SK-N-SH (cell line): ENCODE measurements around the gene IMPDH1. TPM values are rescaled to one million over a fixed set of nuclear protein-coding genes. Genes with fewer than 3 reads are reported as not detected.

ENCODE experiments used
- CTCF ChIA-PET: fragments of 300-600, 350-600 bp; formaldehyde crosslinking; extraction: SDS; loops from one replicate; lab custom pipeline; 2021; lab: Yijun Ruan, JAX
- POLR2A ChIA-PET: fragments of 350-600 bp; sonication (Branson Sonifier 250); formaldehyde crosslinking; extraction: SDS; loops from one replicate; lab custom pipeline; 2020; ENCODE audit warnings: antibody characterized with exemption, inconsistent platforms; lab: Yijun Ruan, JAX
- DNase-seq: peaks from one replicate; pipeline ENCODE4 v3.0.0; 2012
- H2AFZ ChIP-seq: fragments of 200-600 bp; sonication (generic); 2 replicates; pipeline ENCODE4 v1.8.1; 2016; ENCODE audit warnings: antibody characterized with exemption, mild to moderate bottlenecking, low read depth
- H3F3A ChIP-seq: fragments of 200-600 bp; sonication (generic); replicated peaks from 2 replicates; pipeline ENCODE3; 2016; ENCODE audit warnings: antibody characterized with exemption, mild to moderate bottlenecking; ENCODE audit not compliant: insufficient read depth
- H3K27ac ChIP-seq, 2 experiments: fragments of 200-500 bp in 1 of 2; fragments of 200-600 bp in 1 of 2; sonication (Bioruptor generic) in 1 of 2; sonication (generic), shearing (Covaris generic) in 1 of 2; 2 replicates each; pipeline versions ENCODE4 v1.5.1 to v1.6.1; 2014 to 2016; ENCODE audit warnings: low read depth in 2 of 2, inconsistent platforms in 1 of 2, low read length in 1 of 2, mild to moderate bottlenecking in 1 of 2, mixed read lengths in 1 of 2
- H3K27me3 ChIP-seq: fragments of 200-600 bp; sonication (generic), shearing (Covaris generic); 2 replicates; pipeline ENCODE4 v1.6.1; 2016; ENCODE audit warnings: mixed run types; ENCODE audit not compliant: insufficient read depth
- H3K36me3 ChIP-seq, 2 experiments: fragments of 200-500 bp in 1 of 2; fragments of 200-600 bp in 1 of 2; sonication (Bioruptor generic) in 1 of 2; sonication (generic) in 1 of 2; replicated peaks in 1 of 2; 2 replicates each; pipeline versions ENCODE3 to v1.5.1; 2014 to 2016; ENCODE audit warnings: low read length in 1 of 2, mild to moderate bottlenecking in 1 of 2; ENCODE audit not compliant: insufficient read depth in 2 of 2, control insufficient read depth in 1 of 2
- H3K4me1 ChIP-seq, 2 experiments: fragments of 200-500 bp in 1 of 2; fragments of 200-600 bp in 1 of 2; sonication (Bioruptor generic) in 1 of 2; sonication (generic), shearing (Covaris generic) in 1 of 2; 2 replicates each; pipeline versions ENCODE4 v1.5.1 to v1.6.1; 2014 to 2016; ENCODE audit warnings: low read depth in 1 of 2, low read length in 1 of 2, mixed run types in 1 of 2; ENCODE audit not compliant: insufficient read depth in 2 of 2, control insufficient read depth in 1 of 2
- H3K4me2 ChIP-seq: fragments of 200-600 bp; sonication (generic), shearing (Covaris generic); 2 replicates; pipeline ENCODE4 v1.6.1; 2017; ENCODE audit warnings: mixed run types
- H3K4me3 ChIP-seq, 2 experiments: fragments of 200-500 bp in 1 of 2; fragments of 200-600 bp in 1 of 2; sonication (Bioruptor generic) in 1 of 2; sonication (generic), shearing (Covaris generic) in 1 of 2; 2 replicates each; pipeline versions ENCODE4 v1.5.1 to v1.8.1; 2014 to 2016; ENCODE audit warnings: low read depth in 2 of 2, inconsistent platforms in 1 of 2, low read length in 1 of 2, mild to moderate bottlenecking in 1 of 2, mixed read lengths in 1 of 2, moderate library complexity in 1 of 2
- H3K79me2 ChIP-seq: fragments of 200-600 bp; sonication (generic); 2 replicates; pipeline ENCODE4 v1.8.1; 2017; ENCODE audit warnings: mild to moderate bottlenecking; ENCODE audit not compliant: insufficient read depth
- H3K9ac ChIP-seq: fragments of 200-600 bp; sonication (generic); 2 replicates; pipeline ENCODE4 v1.6.1; 2017; ENCODE audit warnings: mixed run types
- H3K9me2 ChIP-seq: fragments of 200-600 bp; sonication (generic); 2 replicates; pipeline ENCODE4 v1.6.1; 2017; ENCODE audit warnings: mixed run types
- H3K9me3 ChIP-seq: fragments of 200-600 bp; sonication (generic); 2 replicates; pipeline ENCODE4 v1.6.1; 2017; ENCODE audit warnings: mixed run types, mild to moderate bottlenecking, moderate library complexity
- H4K20me1 ChIP-seq: fragments of 200-600 bp; sonication (generic); 2 replicates; pipeline ENCODE4 v1.6.1; 2017; ENCODE audit warnings: mild to moderate bottlenecking, mixed run types; ENCODE audit not compliant: insufficient read depth
- CHD2 ChIP-seq: fragments of 150-350 bp; IDR thresholded peaks from 2 replicates; pipeline ENCODE4 v1.6.1; 2018; ENCODE audit warnings: low read length; ENCODE audit not compliant: partially characterized antibody
- EP300 ChIP-seq, 2 experiments: IDR thresholded peaks; 2 replicates each; pipeline versions ENCODE4 v1.4.0 to v1.6.1; 2012; ENCODE audit warnings: borderline replicate concordance in 1 of 2, low read depth in 1 of 2, low read length in 1 of 2
- GABPA ChIP-seq: IDR thresholded peaks from 2 replicates; pipeline ENCODE4 v1.4.0; 2012; ENCODE audit warnings: low read depth, mild to moderate bottlenecking
- MEF2A ChIP-seq: IDR thresholded peaks from 2 replicates; pipeline ENCODE4 v1.4.0; 2012; ENCODE audit warnings: low read depth, borderline replicate concordance
- MXI1 ChIP-seq: IDR thresholded peaks from 2 replicates; pipeline ENCODE4 v1.6.1; 2012; ENCODE audit warnings: mild to moderate bottlenecking, low read depth, low read length, improper control_type of control experiment
- NRF1 ChIP-seq: IDR thresholded peaks from 2 replicates; pipeline ENCODE4 v1.6.1; 2012; ENCODE audit warnings: low read depth, mild to moderate bottlenecking, low read length
- RAD21 ChIP-seq: IDR thresholded peaks from 2 replicates; pipeline ENCODE4 v1.6.1; 2012; ENCODE audit warnings: mild to moderate bottlenecking, low read length
- RCOR1 ChIP-seq: fragments of 150-350 bp; IDR thresholded peaks from 2 replicates; pipeline ENCODE4 v1.6.1; 2017; ENCODE audit warnings: antibody characterized with exemption, low read length
- SIN3A ChIP-seq: IDR thresholded peaks from 2 replicates; pipeline ENCODE4 v1.6.1; 2012; ENCODE audit warnings: low read depth, mild to moderate bottlenecking, low read length, moderate library complexity, borderline replicate concordance
- SMC3 ChIP-seq: IDR thresholded peaks from 2 replicates; pipeline ENCODE4 v1.6.1; 2012; ENCODE audit warnings: low read depth, low read length, improper control_type of control experiment
- TAF1 ChIP-seq: IDR thresholded peaks from 2 replicates; pipeline ENCODE4 v1.6.1; 2012; ENCODE audit warnings: low read depth, mild to moderate bottlenecking, low read length, moderate library complexity, borderline replicate concordance
- TCF12 ChIP-seq: IDR thresholded peaks from 2 replicates; pipeline ENCODE4 v1.4.0; 2012
- TEAD4 ChIP-seq: IDR thresholded peaks from 2 replicates; pipeline ENCODE4 v1.4.0; 2012; ENCODE audit warnings: mild to moderate bottlenecking, borderline replicate concordance; ENCODE audit not compliant: insufficient read depth
- YY1 ChIP-seq: IDR thresholded peaks from 2 replicates; pipeline ENCODE4 v1.4.0; 2012; ENCODE audit warnings: low read depth, mild to moderate bottlenecking
- WGBS: methylation state at CpG from one replicate; pipeline ENCODE4 v1.1.6; 2017; ENCODE audit warnings: low lambda C conversion rate; 5-methylcytosine and 5-hydroxymethylcytosine counted together
- polyA plus RNA-seq, 3 experiments: library from polyadenylated mRNA; depleted of rRNA; stranded (reverse); fragments of >200 nt; gene quantifications; 2 replicates each; pipeline ENCODE4 v1.2.3, GENCODE V29; 2012
- TF ChIP-seq, protein P1 (sequence below): fragments of 150-350 bp; IDR thresholded peaks from 2 replicates; pipeline ENCODE4 v1.6.1; 2017; ENCODE audit warnings: antibody characterized with exemption, low read length, low read depth, borderline replicate concordance
- TF ChIP-seq, protein P2 (sequence below): IDR thresholded peaks from 2 replicates; pipeline ENCODE4 v1.4.0; 2012; ENCODE audit warnings: low read depth, borderline replicate concordance
- TF ChIP-seq, protein P3 (sequence below): IDR thresholded peaks from 2 replicates; pipeline ENCODE4 v1.4.0; 2012; ENCODE audit warnings: low read depth

The IMPDH1 gene
- polyA plus RNA-seq, 1 of the 3 experiments (the other 2 are of a cell fraction): 80.4 TPM

GRCh38 chr7:128405471-128406313 is 4.1 kb downstream of the IMPDH1 start:
- under 1% methylated on average over 40 of the region's 107 CpGs for WGBS
- POLR2A ChIA-PET: interaction anchor here (0.7 to 1.8 kb wide), 4 partner anchors 13 to 61 kb away, joined by 3 to 4 read pairs (median 4); no protein-coding TSS in a partner anchor

GRCh38 chr7:128404886-128405470 is 4.8 kb downstream of the IMPDH1 start:
- Histone ChIP-seq H4K20me1 (peaks cover 14% of the 10 kb centered on the region; the same call in 1 of the 2 replicates), H2AFZ (peak overlapping the region; percentile 46), H3K4me3 (peak overlapping the region; percentile 73 to 87), H3K9me3 (no peaks in the 10 kb centered on the region), H3K9me2 (no peaks in the 10 kb centered on the region), H3K4me2 (peak overlapping the region; percentile 93), H3K4me1 (peaks cover 27 to 31% of the 10 kb centered on the region in 2 experiments; a peak in 2 of 4 replicates), H3K36me3 (peaks cover 16 to 22% of the 10 kb centered on the region in 2 experiments), H3K27me3 (no peaks in the 10 kb centered on the region), H3K9ac (peak overlapping the region; percentile 71), H3F3A (peaks cover 25% of the 10 kb centered on the region), H3K27ac (no peak overlapping the region), H3K79me2 (peaks cover 22% of the 10 kb centered on the region)
- WGBS: 36% methylated on average over 8 of the region's 13 CpGs
- ChIA-PET POLR2A (interaction anchor here (1.3 to 1.8 kb wide), 3 partner anchors 12 to 57 kb away, joined by 3 to 6 read pairs (median 4); no protein-coding TSS in a partner anchor), CTCF (interaction anchor here (1.2 to 50.3 kb wide), 6 partner anchors 10 to 532 kb away, joined by 3 to 1901 read pairs (median 902); partner anchors contain the start of genes IMPDH1 and RBM28)
- DNase-seq: peak; percentile 82
- TF ChIP-seq EP300 (IDR thresholded peaks at IDR 0.05; ENCODE audit: borderline replicate concordance in 1 of 2, low read depth in 1 of 2, low read length in 1 of 2) (no peak), CHD2 (no peak), MEF2A (no peak), RCOR1 (no peak), RAD21 (peak; percentile 31; the same call in 1 of the 2 replicates), TEAD4 (no peak), YY1 (no peak; the same call in 1 of the 2 replicates), TAF1 (no peak), MXI1 (peak; percentile 62; the same call in 1 of the 2 replicates), TCF12 (no peak), GABPA (no peak), NRF1 (no peak), SIN3A (no peak)
- TF ChIP-seq, protein P1, sequence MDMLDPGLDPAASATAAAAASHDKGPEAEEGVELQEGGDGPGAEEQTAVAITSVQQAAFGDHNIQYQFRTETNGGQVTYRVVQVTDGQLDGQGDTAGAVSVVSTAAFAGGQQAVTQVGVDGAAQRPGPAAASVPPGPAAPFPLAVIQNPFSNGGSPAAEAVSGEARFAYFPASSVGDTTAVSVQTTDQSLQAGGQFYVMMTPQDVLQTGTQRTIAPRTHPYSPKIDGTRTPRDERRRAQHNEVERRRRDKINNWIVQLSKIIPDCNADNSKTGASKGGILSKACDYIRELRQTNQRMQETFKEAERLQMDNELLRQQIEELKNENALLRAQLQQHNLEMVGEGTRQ: no peak
- TF ChIP-seq, protein P2, sequence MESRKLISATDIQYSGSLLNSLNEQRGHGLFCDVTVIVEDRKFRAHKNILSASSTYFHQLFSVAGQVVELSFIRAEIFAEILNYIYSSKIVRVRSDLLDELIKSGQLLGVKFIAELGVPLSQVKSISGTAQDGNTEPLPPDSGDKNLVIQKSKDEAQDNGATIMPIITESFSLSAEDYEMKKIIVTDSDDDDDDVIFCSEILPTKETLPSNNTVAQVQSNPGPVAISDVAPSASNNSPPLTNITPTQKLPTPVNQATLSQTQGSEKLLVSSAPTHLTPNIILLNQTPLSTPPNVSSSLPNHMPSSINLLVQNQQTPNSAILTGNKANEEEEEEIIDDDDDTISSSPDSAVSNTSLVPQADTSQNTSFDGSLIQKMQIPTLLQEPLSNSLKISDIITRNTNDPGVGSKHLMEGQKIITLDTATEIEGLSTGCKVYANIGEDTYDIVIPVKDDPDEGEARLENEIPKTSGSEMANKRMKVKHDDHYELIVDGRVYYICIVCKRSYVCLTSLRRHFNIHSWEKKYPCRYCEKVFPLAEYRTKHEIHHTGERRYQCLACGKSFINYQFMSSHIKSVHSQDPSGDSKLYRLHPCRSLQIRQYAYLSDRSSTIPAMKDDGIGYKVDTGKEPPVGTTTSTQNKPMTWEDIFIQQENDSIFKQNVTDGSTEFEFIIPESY: no peak
- TF ChIP-seq, protein P3, sequence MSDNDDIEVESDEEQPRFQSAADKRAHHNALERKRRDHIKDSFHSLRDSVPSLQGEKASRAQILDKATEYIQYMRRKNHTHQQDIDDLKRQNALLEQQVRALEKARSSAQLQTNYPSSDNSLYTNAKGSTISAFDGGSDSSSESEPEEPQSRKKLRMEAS: no peak

More at GRCh38 chr7:128405471-128406313, 4.1 kb downstream of the IMPDH1 start:
- Histone ChIP-seq H3F3A (peaks cover 32% of the 10 kb centered on the region), H3K4me2 (peak overlapping the region; percentile 93), H3K4me1 (peaks cover 27 to 36% of the 10 kb centered on the region in 2 experiments; a peak in 2 of 4 replicates), H3K36me3 (peaks cover 15 to 16% of the 10 kb centered on the region in 2 experiments), H3K27ac (peak overlapping the region in 1 of 2 experiments; percentile 18; a peak in 1 of 4 replicates), H3K9me3 (no peaks in the 10 kb centered on the region), H2AFZ (peak overlapping the region; percentile 46), H3K9me2 (no peaks in the 10 kb centered on the region), H4K20me1 (peaks cover 14% of the 10 kb centered on the region; the same call in 1 of the 2 replicates), H3K27me3 (no peaks in the 10 kb centered on the region), H3K4me3 (peak overlapping the region; percentile 73 to 87), H3K79me2 (peaks cover 22% of the 10 kb centered on the region), H3K9ac (peak overlapping the region; percentile 71)
- CTCF ChIA-PET: interaction anchor here (1.2 to 50.3 kb wide), 5 partner anchors 11 to 531 kb away, joined by 3 to 1901 read pairs (median 1786); partner anchors contain the start of genes IMPDH1 and RBM28
- TF ChIP-seq, protein P1: no peak
- TF ChIP-seq, protein P3: 0 out of 2 replicates have a peak, but pooled peaks have one; percentile 12
- peak; percentile 29; the same call in 1 of the 2 replicates for TF ChIP-seq GABPA
- TF ChIP-seq MXI1: peak; percentile 60; the same call in 1 of the 2 replicates
- peak; percentile 26; the same call in 1 of the 2 replicates for TF ChIP-seq NRF1
- TF ChIP-seq SMC3: no peak
- peak; percentile 95 for DNase-seq
